ENCODE measurements around the gene ATP6V0B. TPM values are rescaled to one million over a fixed set of nuclear protein-coding genes. Genes with fewer than 3 reads are reported as not detected.

Gene ATP6V0B
- total and polyA plus RNA-seq, 2 of the 8 experiments (the other 6 are each of a cell fraction or from before 2014, with no cell fraction given): 105 to 308 TPM

DNA sequence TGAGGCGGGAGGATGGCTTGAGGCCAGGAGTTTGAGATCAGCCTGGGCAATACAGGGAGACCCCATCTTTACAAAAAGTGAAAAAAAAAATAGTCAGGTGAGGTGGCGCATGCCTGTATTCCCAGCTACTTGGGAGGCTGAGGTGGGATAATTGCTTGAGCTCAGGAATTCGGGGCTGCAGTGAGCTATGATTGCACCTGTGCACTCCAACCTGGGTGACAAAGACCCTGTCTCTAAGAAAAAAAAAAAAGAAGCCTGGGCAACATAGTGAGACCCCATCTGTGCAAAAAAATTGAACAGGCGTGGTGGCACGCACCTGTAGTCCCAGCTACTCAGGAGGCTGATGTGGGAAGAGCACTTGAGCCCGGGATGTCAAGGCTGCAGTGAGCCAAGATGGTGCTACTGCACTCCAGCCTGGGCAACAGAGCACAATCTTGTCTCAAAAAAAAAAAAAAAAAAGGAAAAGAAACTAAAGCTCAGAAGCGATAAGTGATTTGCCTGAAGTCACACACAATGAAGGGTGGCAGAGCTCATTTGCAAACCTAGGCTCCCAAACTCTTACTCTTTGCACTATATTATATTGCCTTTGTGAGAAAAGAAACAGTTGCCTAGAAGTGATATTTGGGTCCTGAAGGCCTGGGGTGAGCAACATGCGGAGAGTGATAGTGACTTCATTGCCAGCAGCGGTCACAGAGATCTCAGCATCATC is 18.6 kb downstream of the ATP6V0B start (continued):
- TF ChIP-seq, protein P1, sequence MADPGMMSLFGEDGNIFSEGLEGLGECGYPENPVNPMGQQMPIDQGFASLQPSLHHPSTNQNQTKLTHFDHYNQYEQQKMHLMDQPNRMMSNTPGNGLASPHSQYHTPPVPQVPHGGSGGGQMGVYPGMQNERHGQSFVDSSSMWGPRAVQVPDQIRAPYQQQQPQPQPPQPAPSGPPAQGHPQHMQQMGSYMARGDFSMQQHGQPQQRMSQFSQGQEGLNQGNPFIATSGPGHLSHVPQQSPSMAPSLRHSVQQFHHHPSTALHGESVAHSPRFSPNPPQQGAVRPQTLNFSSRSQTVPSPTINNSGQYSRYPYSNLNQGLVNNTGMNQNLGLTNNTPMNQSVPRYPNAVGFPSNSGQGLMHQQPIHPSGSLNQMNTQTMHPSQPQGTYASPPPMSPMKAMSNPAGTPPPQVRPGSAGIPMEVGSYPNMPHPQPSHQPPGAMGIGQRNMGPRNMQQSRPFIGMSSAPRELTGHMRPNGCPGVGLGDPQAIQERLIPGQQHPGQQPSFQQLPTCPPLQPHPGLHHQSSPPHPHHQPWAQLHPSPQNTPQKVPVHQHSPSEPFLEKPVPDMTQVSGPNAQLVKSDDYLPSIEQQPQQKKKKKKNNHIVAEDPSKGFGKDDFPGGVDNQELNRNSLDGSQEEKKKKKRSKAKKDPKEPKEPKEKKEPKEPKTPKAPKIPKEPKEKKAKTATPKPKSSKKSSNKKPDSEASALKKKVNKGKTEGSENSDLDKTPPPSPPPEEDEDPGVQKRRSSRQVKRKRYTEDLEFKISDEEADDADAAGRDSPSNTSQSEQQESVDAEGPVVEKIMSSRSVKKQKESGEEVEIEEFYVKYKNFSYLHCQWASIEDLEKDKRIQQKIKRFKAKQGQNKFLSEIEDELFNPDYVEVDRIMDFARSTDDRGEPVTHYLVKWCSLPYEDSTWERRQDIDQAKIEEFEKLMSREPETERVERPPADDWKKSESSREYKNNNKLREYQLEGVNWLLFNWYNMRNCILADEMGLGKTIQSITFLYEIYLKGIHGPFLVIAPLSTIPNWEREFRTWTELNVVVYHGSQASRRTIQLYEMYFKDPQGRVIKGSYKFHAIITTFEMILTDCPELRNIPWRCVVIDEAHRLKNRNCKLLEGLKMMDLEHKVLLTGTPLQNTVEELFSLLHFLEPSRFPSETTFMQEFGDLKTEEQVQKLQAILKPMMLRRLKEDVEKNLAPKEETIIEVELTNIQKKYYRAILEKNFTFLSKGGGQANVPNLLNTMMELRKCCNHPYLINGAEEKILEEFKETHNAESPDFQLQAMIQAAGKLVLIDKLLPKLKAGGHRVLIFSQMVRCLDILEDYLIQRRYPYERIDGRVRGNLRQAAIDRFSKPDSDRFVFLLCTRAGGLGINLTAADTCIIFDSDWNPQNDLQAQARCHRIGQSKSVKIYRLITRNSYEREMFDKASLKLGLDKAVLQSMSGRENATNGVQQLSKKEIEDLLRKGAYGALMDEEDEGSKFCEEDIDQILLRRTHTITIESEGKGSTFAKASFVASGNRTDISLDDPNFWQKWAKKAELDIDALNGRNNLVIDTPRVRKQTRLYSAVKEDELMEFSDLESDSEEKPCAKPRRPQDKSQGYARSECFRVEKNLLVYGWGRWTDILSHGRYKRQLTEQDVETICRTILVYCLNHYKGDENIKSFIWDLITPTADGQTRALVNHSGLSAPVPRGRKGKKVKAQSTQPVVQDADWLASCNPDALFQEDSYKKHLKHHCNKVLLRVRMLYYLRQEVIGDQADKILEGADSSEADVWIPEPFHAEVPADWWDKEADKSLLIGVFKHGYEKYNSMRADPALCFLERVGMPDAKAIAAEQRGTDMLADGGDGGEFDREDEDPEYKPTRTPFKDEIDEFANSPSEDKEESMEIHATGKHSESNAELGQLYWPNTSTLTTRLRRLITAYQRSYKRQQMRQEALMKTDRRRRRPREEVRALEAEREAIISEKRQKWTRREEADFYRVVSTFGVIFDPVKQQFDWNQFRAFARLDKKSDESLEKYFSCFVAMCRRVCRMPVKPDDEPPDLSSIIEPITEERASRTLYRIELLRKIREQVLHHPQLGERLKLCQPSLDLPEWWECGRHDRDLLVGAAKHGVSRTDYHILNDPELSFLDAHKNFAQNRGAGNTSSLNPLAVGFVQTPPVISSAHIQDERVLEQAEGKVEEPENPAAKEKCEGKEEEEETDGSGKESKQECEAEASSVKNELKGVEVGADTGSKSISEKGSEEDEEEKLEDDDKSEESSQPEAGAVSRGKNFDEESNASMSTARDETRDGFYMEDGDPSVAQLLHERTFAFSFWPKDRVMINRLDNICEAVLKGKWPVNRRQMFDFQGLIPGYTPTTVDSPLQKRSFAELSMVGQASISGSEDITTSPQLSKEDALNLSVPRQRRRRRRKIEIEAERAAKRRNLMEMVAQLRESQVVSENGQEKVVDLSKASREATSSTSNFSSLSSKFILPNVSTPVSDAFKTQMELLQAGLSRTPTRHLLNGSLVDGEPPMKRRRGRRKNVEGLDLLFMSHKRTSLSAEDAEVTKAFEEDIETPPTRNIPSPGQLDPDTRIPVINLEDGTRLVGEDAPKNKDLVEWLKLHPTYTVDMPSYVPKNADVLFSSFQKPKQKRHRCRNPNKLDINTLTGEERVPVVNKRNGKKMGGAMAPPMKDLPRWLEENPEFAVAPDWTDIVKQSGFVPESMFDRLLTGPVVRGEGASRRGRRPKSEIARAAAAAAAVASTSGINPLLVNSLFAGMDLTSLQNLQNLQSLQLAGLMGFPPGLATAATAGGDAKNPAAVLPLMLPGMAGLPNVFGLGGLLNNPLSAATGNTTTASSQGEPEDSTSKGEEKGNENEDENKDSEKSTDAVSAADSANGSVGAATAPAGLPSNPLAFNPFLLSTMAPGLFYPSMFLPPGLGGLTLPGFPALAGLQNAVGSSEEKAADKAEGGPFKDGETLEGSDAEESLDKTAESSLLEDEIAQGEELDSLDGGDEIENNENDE (IDR thresholded peaks at IDR 0.05; ENCODE audit: insufficient replicate concordance, low read length): no peak
- TF ChIP-seq, protein P2, sequence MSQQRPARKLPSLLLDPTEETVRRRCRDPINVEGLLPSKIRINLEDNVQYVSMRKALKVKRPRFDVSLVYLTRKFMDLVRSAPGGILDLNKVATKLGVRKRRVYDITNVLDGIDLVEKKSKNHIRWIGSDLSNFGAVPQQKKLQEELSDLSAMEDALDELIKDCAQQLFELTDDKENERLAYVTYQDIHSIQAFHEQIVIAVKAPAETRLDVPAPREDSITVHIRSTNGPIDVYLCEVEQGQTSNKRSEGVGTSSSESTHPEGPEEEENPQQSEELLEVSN (IDR thresholded peaks at IDR 0.05): no peak
- TF ChIP-seq NRF1 (IDR thresholded peaks at IDR 0.05; ENCODE audit: low read depth, low read length) (no peak), CEBPB (IDR thresholded peaks at IDR 0.05; ENCODE audit: low read depth, low read length) (no peak), BACH1 (IDR thresholded peaks at IDR 0.05; ENCODE audit: low read length) (no peak), FOSL1 (IDR thresholded peaks at IDR 0.05; ENCODE audit: insufficient read depth, low read depth, low read length) (no peak), BRCA1 (IDR thresholded peaks at IDR 0.05; ENCODE audit: low read depth, low read length) (no peak), JUN (IDR thresholded peaks at IDR 0.05; ENCODE audit: low read depth, low read length) (no peak)
- TF ChIP-seq, protein P3, sequence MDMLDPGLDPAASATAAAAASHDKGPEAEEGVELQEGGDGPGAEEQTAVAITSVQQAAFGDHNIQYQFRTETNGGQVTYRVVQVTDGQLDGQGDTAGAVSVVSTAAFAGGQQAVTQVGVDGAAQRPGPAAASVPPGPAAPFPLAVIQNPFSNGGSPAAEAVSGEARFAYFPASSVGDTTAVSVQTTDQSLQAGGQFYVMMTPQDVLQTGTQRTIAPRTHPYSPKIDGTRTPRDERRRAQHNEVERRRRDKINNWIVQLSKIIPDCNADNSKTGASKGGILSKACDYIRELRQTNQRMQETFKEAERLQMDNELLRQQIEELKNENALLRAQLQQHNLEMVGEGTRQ (IDR thresholded peaks at IDR 0.05; ENCODE audit: low read length): no peak
